ENCODE results near the gene FBXO28.
A peak's percentile ranks its signal among the peaks of the same experiment; 100 is the strongest.

Gene FBXO28

DNA sequence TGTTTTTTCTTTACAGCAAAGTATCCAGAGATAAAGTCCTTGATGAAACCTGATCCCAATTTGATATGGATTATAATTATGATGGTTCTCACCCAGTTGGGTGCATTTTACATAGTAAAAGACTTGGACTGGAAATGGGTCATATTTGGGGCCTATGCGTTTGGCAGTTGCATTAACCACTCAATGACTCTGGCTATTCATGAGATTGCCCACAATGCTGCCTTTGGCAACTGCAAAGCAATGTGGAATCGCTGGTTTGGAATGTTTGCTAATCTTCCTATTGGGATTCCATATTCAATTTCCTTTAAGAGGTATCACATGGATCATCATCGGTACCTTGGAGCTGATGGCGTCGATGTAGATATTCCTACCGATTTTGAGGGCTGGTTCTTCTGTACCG is 75.7 kb downstream of the FBXO28 start:
- no peak for DNase-seq (ENCODE audit: low spot score)

DNA sequence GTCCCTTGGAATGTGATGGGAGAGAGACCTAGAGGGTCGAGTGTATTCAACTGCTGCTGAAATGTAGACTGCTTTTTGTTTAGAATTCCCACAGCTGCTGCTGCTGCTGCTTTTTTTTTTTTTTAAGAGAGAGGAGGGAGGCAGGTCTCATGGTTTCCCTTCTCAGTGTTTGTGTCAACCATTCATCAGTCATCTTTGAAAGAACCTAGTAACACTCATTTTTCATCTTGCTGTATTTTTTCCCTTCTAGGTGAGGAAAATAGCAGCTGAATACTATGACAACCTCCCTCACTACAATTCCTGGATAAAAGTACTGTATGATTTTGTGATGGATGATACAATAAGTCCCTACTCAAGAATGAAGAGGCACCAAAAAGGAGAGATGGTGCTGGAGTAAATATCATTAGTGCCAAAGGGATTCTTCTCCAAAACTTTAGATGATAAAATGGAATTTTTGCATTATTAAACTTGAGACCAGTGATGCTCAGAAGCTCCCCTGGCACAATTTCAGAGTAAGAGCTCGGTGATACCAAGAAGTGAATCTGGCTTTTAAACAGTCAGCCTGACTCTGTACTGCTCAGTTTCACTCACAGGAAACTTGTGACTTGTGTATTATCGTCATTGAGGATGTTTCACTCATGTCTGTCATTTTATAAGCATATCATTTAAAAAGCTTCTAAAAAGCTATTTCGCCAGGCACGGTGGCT is 78.3 kb downstream of the FBXO28 start:
- DNase-seq (ENCODE audit: low spot score) = no peak

DNA sequence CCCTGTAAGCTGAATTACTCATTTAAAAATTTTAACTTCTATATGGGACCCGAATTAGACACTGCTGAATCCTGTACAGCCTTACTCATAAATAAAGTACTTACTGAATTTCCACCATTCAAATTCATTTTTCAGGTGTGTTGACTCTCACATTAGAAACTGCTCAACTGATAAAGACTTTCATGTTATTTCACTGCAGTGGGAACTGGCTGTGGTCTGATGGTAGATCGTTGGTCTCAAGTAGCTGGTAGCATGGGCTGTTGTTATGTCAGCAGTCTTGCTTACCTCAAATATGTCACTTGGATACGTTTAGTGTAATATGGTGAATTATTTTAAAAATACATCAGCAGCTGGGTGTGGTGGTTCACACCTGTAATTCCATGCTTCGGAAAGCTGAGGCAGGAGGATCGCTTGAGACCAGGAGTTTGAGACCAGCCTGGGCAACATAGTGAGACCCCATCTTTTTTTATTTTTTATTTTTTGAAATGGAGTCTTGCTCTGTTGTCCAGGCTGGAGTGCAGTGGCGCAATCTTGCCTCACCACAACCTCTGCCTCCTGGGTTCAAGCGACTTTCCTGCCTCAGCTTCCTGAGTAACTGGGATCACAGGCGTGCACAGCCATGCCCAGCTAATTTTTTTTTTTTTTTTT is 79.5 kb downstream of the FBXO28 start:
- no peak for DNase-seq (ENCODE audit: low spot score)

DNA sequence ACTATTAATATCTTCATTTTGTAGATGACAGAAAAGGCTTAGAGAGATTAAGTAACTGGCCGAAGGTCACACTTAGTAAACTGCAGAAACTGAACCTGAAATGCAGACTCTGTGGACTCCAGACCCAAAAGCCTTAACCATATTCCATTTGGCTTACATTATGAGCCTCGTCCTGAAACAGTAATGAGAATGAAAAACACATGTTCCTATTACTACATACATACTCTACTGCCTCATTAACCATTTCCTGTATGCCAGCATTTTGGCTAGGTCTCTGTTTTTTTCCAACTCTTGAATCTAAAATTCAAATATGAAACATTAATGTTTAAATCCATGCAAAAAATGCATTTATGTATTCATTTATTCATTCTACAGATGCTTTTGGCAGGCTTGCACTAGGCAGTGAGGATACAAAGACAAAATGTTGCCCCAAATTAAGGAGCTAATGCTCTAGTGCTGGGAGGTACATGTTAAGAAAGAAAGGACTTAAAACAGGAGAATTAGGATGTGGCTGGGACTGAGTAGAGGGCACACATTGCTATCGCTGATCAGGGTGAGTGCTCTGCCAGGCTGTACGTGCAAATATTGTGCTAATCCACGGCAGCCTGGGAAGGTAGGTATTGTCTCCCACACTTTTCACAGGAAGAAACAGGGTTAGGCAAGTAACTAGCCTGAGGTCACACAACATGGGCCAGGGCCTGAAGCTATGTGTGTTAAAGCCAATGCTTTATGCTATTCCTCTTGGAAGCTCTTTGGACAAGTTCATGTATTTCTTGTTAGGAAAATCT is 83.1 kb downstream of the FBXO28 start:
- DNase-seq (ENCODE audit: low spot score) = no peak

DNA sequence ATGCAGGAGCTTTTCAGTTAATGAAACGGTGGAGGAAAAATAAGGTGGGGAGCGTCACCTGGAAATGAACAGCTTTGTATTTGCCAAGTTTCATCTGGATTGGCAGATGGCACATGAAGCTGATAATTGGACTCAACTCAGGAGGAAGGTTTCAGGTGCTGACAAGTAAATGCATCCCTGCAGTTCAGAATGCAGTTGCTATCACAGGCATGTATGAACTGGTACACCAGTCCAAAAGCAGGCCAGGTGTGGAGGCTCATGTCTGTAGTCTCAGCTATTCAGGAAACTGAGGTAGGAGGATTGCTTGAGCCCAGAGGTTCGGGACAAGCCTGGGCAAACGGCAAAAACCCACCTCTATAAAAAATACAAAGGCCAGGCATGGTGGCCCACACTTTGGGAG is 84.7 kb downstream of the FBXO28 start:
- DNase-seq (ENCODE audit: low spot score) = no peak

DNA sequence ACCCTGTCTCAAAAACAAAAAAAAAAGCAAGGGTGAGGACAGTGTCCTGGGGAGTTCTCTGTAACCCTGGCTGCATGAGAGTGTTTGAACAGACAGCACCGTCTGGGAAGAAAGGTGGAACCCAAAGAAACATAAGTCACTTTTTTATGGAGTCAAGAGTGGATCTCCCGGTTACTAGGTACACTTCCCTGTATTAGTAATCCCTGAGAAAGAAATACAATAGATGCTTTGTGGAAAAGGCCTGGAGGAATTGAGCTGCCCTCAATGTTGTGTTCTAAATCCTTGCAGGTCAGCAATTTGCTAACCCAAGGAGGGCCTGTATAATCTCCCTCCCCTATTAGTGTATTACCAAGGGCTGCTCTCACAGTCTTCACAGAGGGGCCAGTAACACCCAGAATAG is 85.8 kb downstream of the FBXO28 start:
- DNase-seq (ENCODE audit: low spot score) = no peak

DNA sequence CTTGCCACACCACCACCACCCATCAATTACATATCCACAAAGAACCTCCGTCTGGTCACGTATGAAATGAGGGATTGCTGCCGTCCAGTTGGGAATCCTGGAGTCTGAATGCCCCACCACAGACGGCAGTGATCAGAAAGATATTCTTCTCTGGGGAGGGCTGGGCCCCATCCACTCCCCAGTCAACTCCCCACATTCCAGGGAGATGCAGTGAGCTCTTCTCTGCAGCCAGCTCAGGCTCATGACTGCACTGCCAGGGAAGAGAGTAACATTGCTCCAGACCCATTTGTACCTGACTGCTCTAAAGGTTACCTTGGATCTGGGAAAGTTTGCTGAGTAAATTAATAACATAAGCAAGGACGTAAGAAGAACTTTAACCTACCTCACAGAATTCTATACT is 87.5 kb downstream of the FBXO28 start:
- no peak for DNase-seq (ENCODE audit: low spot score)

DNA sequence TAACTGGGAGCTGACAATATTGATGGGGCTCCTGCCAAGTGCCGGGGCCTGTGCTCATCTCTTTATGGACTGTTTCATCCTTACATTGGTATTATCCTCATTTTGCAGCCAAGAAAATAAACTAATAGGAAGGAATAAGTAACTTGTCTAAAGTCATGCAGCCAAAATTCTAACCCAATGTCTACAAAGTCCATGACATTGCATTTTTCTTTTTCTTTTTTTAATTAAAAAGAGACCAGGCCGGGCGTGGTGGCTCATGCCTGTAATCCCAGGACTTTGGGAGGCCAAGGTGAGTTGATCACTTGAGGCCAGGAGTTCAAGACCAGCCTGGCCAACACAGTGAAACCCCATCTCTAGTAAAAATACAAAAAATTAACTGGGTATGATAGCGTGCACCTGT is 87.9 kb downstream of the FBXO28 start:
- DNase-seq (ENCODE audit: low spot score) = no peak

DNA sequence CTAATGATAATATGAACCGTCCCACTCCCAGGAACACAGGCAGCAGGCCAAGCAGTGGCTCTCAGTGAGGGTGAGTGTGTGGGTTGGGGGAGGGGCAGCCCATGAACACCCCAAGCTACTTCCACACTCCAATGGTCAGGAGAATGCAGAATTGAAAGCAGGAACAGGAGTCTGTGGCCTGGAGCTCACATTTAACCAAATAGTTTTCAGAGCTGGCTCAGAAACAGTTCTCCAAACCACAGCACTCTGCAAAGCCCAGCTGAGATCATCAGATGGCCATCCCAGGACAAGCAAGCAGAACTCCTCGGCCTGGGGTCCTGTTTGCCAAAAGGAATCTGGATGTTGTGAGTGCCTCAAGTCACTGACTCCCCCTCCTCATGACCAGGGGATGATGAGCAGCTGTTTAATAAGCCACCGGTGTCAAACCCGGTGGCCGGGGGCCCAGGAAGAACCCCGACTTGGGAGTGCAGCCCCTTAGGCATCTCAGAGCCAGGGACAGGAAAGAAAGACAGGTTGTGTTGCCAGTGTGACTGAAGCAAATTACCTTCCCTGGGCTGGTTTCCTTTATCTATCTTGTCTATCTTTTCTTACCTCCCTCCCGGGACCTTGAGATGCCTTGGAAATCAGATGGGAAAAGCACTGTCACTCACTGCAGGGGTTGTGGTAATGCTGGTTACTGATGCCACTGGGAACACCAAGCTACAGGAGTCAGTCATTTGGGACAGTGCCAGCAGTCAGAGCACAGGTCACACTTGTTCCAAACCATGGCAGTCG is 89.5 kb downstream of the FBXO28 start:
- DNase-seq (ENCODE audit: low spot score) = peak; percentile 65

DNA sequence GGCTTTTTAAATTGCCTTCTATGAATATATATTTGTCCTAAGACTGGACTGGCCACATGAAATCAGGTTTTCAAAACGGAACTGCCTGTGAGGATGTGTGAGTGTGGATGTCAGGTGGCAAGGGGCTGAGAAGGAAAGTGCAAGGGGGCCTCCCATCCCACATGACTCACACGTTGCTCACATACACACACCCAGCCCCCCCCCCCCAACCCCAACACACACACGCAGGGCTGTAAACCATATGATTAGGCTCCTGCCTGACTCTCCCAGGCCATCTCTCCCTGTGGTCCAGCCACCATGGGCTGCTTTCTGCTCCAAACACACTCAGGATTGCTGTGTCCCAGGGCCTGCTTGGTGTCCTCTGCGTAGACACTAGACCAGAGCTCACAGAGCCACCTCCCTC is 91.5 kb downstream of the FBXO28 start:
- DNase-seq (ENCODE audit: low spot score) = no peak

DNA sequence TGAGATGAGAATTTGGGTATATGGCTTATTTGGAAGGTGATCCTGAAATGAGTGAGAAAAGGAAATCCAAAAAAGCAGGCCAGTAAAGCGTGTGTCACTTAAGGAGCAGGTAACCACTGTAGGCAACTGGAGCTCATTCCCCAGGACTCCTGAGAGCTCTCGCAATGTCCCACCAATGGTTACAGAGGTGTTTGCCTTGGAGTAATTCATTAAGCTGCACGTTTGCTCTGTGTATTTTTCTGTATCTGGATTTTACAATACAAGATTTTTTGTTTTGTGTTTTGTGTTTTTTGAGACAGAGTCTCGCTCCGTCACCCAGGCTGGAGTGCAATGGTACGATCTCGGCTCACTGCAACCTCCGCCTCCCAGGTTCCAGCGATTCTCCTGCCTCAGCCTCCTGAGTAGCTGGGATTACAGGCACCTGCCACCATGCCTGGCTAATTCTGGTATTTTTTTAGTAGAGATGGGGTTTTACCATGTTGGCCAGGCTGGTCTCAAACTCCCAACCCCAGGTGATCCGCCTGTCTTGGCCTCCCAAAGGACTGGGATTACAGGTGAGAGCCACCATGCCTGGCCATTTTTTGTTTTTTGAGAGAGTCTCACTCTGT is 92.1 kb downstream of the FBXO28 start:
- peak; percentile 29 for DNase-seq (ENCODE audit: low spot score)

DNA sequence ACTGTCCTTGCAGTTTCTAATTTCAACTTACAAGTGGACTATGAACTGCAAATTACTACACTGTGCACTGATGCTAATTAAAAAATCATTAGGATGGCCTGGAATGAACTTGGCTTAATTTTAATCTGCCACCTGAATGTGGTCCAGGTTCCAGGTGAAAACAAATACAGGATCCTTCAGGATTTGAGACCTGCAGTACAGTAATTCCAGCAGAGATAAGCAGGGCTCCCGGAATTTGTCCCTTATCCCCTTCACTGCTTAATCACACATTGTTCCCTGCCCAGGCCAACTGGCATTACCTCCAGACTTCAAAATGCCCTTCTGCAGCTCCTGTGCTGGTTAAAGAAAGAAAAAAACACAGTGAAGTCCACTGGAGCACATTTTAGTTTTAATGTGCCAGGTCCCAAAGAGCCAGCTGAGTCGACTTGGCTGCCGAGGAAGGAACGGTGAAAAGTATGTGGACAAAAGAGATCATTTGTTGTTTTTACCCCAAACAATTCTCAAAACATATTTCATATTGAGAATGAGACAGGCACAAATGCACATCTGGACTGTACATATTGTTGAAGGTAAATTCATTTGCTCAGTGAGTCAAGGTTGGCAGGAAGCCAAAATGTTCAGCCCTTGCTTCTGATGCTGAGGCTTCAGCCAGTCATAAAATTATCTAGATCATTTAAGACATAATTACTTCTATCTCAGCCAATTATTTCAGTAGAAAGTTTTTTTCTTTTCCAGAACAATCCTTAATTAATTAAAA is 97.5 kb downstream of the FBXO28 start:
- no peak for DNase-seq (ENCODE audit: low spot score)

All from ecto neural progenitor cell (in vitro differentiated cells).